Body of pancreas (tissue), 4 donors: ENCODE results near the gene CFAP410.

Experiments used
- POLR2A ChIP-seq, 3 donors: fragments of 450-650 bp; IDR thresholded peaks; one replicate each; pipeline ENCODE4 v1.6.1; 2016; ENCODE audit warnings: antibody characterized with exemption in 3 of 3, mild to moderate bottlenecking in 2 of 3
- TF ChIP-seq, protein P1 (sequence below), 7 experiments: fragments of 450-650 bp in 4 of 7; fragments of 200-600 bp in 3 of 7; sonication (generic) in 3 of 7; IDR thresholded peaks; one replicate each; pipeline ENCODE4 v1.5.1; 2016 to 2019; ENCODE audit warnings: antibody characterized with exemption in 7 of 7

GRCh38 chr21:44283948-44284347 is 55.2 kb downstream of the CFAP410 start:
- TF ChIP-seq, protein P1, sequence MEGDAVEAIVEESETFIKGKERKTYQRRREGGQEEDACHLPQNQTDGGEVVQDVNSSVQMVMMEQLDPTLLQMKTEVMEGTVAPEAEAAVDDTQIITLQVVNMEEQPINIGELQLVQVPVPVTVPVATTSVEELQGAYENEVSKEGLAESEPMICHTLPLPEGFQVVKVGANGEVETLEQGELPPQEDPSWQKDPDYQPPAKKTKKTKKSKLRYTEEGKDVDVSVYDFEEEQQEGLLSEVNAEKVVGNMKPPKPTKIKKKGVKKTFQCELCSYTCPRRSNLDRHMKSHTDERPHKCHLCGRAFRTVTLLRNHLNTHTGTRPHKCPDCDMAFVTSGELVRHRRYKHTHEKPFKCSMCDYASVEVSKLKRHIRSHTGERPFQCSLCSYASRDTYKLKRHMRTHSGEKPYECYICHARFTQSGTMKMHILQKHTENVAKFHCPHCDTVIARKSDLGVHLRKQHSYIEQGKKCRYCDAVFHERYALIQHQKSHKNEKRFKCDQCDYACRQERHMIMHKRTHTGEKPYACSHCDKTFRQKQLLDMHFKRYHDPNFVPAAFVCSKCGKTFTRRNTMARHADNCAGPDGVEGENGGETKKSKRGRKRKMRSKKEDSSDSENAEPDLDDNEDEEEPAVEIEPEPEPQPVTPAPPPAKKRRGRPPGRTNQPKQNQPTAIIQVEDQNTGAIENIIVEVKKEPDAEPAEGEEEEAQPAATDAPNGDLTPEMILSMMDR (IDR thresholded peaks at IDR 0.05) = no peak
- no peak for TF ChIP-seq POLR2A (IDR thresholded peaks at IDR 0.05)
